Activated T-cell treated with anti-CD3 and anti-CD28 coated beads, Interleukin-2, amount 50 U/mL, for 48 hours (primary cell): ENCODE data around the gene BTBD9.

ENCODE experiments used
- DNase-seq, 2 experiments: peaks; one replicate each; pipeline ENCODE4 v3.0.0-alpha.2; 2020

BTBD9 gene

DNA sequence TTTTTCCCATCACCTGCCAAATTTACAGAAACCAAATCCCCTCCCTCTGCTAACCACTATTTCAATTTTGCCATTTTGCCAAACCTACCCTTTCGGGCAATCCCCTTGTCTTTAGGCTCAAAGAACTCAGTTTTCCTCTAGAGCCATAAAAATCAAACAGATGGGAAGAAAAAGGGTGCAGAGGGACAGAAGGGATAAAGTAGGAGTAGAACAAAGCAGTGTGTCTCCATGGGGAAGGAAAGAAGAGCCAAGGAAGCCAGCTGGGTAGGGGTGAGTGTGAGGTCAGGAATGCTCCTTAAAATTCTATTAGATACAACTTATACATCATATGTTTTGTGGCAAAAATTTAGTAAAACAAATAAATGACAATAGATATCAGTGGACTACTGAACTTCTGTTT is 316.5 kb downstream of the BTBD9 start:
- no peak for DNase-seq

DNA sequence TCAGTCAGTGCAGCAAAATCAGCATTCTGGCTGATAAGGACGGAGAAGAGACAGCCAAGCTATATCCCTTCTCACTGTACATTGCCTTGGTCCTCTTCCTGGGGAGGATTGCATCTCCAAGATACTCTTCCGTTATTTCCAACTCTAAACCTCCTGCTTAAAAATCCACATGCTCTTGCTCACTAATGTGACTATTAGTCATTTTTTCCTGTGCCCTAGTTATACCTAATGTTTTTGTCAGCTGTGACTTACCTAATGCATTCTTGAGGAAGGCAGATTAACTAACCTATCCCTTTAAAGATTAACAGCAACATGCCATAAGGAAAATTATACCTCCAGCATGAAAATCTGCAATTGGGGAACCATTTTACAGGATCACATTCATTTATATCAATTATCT is 317.6 kb downstream of the BTBD9 start:
- no peak for DNase-seq

DNA sequence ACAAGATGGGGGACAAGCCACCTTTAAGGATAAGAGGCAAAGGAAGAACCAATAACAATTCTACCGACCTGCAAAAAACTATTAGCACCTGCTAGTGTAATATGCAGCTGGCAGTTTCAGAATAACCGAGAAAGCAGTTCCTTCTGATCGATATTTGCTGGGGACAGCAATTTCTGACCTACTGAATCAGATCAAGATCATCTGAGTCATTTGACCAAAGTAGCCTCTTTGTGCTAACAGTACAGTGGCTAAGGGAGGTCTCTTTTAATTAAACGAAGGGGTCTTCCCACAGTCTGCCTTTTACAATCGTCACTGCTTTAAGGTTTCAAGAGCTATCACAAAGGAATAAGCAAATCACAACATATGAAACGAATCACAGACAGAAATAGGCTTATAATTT is 318.9 kb downstream of the BTBD9 start:
- DNase-seq = no peak

DNA sequence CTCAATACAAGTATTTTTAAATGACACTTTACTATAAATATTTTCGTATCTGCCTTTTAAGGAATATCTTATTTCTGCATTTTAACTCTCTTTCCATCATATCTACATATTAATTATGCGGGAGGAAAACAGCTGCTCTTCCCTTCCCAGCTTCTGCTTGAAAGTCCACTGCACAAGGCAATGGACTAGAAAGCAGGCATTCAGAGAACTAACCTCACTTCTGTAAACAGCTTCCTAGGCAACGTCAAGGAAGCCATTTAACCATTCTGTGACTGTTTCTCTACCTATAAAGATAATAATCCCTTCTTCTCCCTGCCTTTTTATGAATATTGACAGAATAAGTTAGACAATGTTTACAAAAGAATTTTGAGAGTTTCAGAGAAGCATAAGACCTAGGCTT is 319.4 kb downstream of the BTBD9 start:
- no peak for DNase-seq

DNA sequence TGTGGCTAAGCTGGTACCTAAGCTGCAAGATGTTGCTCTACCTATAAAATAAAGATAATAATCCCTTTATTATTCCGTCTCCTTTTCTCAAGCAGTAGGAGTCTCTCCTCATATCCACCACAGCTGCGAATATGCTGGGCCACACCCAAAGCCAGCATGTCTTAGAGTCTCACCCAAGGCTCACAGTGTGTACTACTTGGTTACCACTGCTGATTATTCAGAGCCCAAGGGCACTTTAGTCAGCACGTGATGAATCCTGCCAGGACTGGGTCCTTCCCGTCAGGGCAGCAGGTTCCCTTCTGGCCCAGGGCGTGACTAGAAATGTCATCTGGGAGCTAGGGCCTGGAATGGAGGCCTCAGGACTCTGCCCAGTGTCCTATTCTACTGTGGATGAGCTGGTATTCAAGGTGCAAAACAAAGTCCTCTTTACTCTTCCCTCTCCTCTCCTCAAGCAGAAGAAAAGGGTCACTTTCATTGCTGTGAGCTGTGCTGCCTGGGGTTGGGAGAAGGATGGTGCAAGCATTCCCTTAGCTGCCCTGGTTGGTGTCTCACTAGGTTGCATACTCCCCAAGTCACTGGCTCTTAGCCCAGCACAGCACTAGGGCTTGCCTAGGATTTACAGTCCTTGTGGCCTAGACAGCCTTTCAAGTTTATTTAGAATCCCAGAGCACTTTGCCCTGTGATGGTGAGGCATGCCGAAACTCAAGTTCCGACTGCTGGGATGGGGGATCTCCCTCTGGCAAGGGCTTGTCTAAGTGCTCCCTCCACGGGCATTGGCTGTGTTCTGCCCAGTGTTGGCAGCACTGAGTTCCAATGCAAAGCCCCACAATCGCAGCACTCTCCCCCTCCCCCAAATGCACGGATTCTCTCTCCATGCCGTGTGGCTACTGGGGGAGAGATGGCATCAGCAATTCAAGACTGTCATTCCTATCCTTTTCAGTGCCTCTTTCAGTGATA is 320.2 kb downstream of the BTBD9 start:
- DNase-seq = no peak

DNA sequence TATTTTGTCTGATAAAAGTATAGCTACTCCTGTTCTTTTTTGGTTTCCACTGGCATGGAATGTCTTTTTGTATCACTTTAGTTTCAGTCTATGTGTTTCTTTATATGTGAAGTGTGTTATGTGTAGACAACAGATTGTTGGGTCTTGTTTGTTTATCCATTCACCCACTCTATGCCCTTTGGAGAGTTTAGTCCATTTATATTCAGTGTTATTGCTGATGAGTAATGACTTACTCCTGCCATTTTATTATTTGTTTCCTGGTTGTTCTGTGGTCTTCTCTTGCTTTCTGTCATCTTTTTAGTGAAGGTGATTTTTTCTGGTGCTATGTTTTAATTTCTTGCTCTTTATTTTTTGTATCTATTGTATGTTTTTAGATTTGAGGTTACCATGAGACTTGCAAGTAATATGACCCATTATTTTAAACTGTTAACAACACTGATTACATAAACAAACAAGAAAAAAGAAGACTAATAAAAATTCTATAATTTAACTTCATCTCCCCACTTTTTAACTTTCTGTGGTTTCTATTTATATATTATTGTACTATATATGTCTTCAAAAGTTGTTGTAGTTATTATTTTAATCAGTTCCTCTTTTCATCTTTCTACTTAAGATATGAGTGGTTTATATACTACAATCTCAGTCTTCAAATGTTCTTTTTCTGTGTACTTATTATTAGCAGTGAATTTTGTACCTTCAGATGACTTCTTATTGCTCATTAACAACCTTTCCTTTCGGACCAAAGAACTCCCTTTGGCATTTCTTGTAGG is 323.4 kb downstream of the BTBD9 start:
- DNase-seq = no peak

DNA sequence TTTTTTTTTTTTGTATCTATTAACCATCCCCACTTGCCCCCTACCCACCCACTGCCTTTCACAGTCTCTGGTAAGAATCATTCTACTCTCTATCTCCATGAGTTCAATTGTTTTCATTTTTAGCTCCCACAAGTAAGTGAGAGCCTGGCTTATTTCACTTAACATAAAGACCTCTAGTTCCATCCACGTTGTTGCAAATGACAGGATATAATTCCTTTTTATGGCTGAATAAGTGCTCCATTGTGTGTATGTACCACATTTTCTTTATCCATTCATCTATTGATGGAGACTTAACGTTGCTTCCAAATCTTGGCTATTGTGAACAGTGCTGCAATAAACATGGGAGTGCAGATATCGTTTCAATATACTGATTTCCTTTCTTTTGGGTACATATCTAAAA is 328.5 kb downstream of the BTBD9 start:
- DNase-seq = no peak

DNA sequence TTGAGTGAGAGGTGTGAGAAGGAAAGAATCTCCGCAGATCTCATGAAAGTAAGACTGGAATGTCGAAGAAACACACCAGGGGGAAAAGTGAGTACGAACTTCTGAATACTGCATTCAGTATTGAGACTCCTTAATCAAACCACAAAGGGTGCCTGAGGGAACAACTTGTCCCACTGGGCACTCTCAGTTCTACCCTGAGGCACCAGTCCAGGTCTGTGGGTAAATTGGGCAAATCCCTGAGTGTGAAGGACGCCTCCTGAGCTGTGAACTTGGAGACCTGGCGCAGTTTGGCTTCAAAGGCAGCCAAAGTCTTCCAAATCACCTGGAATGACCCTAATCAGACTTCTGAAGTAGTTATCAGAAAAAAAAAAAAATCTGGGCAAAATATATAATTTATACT is 329.7 kb downstream of the BTBD9 start:
- DNase-seq = no peak

DNA sequence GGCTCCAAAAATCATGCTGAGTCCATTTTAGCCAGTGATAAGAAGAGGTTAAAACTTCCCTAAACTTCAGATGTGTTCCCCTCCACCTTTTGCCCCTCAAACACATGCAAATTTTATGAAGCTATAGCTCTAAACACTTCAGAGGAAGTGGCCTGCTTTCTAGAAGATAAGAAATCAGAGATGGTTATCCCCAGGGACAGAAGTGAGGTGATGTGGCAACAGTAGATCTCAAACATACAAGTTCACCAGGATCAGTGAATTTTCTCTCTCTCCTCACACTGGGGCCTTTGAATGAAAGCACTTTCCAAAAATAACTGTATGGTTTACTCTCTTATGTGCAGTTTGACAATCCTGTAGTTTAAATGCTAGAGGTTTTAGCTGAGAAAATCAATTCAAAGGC is 332.0 kb downstream of the BTBD9 start:
- DNase-seq = no peak

DNA sequence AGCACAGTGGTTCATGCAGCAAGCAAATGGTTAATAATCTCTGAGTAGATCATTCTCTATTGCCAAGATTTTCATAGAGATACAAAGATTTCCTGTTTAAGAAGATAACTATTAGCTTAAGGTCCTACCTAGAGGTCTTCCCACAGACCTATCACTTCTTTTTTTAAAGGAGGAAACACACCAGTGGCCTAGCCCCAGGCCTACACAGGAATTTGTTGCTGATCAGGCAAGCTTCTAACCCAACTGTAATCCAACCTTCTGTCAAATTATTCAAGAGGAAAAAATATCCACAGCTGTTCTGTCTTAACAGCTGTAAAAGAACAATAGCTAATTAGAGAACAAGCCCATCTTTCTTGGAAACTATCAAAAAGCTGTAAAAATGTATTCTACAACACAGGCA is 332.8 kb downstream of the BTBD9 start:
- DNase-seq = no peak

DNA sequence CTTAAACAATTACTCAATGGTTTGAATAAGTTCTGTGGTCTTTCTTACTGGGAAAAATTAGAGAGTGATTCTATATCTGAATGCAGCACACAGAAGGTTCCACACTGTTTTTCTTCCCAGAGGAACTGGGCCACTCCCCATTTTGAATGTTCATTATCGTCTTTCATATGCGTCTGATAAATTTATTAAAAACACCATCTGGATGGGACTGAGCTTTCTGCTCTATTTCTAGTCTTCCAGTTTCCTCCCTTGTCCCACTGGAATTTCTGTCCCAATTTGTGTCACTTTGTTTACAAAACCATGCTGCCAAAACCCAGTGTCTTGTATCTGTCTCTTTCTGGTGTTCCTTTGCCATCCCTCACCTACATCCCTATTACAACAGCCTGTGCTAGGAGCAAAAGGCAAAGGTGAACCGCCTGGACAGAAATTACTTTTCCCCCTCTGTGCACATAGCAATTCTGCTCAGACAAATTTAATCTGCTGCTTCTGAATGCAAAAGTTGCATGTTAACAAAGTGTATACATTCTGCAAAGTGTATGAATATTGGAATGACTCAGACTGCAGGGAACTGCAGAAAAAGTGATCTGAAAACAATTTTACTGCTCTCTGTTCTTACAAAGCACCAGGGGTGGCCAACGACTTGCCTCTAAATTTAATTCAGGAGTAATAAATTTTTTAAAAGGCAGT is 333.6 kb downstream of the BTBD9 start:
- DNase-seq = no peak

DNA sequence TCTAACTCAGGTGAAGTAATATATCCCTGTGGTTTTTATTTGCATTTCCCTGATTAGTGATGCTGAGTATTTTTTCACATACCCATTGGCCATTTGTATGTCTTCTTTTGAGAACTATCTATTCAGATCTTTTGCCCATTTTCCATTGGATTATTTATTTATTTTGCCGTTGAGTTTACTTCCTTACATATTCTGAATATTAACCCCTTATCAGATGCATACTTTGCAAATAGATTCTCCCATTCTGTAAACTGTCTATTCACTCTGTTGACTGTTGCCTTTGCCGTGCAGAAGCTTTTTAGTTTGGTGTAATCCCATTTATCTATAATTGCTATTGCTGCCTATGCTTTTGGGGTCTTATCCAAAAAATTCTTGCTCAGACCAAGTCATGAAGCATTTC is 336.9 kb downstream of the BTBD9 start:
- no peak for DNase-seq

DNA sequence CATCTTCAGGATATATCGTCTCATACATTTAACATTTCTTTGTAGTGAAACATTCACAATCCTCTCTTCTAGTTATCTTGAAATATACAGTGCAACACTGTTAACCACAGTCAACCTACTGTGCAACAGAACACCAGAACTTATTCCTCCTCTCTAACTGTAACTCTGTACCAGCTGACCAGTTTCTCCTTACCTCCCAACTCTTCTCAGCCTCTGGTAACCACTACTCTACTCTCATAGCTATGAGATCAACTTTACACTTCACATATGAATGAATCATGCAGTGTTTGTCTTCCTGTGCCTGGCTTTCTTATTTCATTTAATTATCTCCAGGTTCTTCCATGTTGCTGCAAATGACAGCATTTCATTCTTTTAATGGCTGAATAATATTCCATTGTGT is 337.6 kb downstream of the BTBD9 start:
- DNase-seq = no peak

DNA sequence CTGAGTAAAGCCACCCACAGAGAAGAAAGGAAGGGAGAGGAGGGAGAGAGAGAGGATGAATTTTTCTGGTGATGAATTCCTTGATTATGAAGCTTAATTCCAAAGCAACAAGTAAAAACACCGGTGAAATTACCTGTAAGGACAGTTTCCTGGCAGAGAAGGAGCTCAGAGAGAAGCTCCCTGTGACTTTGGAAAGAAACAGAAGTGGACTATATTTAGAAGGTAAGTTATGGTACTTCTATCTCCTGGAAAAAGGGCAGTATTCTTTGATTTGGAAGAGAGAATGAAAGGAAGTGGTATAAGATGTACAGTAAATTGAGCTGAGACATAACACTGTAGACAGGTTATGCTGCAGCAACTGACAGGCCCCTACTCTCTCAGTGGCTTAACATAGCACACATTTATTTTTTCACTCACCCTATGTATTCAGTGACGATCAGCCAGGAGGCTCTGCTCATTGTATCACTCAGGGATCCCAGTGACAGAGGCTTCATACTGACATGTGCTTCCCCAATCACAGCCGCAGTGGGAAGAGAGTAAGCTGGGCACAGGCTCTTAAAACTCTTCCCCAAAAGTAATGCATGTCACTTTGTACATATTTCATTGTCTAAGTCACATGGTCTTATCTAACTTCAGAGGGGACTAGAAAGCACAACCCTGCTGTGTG is 349.5 kb downstream of the BTBD9 start:
- no peak for DNase-seq

DNA sequence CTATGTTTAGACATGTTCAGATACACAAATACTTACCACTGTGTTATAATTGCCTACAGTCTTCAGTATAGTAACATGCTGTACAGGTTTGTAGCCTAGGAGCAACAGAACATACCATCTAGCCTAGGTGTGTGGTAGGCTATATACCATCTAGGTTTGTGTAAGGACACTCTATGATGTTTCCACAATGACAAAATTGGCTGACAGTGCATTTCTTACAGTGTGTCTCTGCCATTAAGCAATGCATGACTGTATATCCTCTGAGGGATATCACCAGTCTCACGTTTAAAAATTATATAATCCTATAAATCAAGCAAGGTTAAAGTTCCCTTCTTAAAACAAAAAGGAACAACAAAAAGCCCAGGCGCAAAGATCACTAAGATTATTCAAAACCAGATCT is 352.2 kb downstream of the BTBD9 start:
- DNase-seq = no peak

DNA sequence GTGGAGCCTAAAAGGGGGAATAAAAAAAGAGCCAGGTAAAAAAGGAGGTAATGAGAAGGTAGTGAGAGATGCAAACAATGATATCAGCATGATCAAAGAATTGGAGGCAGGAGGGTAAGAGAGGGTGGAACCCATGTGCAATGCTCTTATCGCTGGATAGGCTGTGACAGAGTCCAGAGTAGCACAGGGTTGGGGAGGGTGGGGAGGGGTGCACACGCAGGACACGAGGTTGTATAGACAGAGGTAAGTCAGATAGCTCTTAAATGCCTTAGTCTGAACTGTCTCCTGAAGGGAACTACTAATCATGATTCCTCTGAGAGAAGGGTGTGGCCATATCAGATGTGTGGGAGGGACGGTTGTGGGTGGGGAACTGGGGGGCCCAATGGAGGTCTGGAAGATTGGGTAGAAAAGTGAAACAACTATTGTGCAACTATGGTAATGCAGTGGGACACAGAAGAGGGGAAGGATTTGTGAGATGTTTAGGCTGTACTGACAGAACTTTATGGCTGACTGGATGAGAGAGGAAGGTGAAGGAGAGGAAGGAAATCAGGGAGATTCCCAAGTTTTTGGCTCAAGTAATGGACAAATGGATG is 354.8 kb downstream of the BTBD9 start:
- no peak for DNase-seq

DNA sequence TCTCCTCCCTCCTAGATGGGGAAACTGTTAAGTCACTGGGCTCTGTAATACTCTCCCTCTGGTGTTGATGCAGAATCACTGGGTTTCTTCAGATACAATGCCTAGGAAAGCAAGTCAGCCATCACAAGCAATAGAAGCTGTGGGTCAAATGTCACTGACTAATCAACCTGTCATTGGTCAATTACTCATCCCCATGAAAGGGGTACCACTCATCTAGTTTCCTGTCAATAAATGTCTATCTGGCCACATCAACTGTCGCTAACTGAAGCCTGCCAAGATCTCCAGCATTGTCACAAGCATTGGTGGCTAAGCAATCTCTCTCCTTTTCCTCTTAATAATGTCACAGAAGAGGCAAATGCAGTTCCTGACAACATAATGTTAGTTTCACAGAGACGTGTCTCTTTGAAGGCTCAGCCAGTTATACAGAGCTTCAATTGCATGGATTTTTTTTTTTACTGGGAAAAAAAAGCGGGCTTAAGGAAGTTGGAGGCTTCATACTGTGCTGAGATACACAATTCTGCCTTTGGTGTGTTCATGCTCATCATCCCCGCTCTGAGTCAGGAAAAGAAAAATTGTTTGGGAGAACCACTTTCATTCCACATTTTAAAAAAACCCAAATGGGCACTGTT is 355.9 kb downstream of the BTBD9 start:
- DNase-seq = peak in 1 of 2 experiments; percentile 31

DNA sequence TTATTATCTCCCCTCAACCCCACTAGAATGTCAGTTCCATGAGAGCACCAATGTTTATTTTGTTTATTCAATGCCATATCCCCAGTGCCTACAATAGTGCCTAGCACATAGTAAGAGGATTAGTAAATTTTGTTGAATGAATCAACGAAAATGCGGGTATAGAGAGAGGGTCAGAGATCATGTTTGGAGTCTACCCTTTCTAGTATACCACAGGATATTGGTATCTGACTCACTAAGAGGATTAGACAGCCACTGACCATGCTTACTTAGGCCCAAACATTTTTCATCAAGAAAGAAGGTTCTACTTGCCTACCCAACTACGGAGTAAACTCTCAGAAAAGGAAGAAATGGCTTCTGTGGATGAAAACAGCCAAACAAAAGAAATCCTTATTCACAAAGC is 356.8 kb downstream of the BTBD9 start:
- DNase-seq = no peak

DNA sequence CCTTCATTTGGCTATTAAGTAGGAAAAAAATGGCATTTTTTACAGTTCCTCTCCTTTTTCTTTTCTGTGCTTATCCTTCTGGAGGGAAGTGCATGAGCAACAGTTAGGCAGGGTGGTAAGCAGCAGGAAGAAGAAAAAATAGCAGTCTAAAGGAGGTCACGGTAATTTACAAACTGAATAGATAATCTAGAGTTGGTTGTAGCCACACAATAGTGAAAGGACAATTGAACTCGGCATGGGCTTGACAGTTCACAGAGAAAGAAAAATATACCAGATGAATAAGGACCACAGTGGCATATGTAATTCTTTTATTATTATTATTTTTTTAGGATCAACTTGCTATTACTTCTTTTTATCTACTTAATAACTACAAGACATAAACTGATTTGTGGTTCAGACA is 358.6 kb downstream of the BTBD9 start:
- DNase-seq = no peak

DNA sequence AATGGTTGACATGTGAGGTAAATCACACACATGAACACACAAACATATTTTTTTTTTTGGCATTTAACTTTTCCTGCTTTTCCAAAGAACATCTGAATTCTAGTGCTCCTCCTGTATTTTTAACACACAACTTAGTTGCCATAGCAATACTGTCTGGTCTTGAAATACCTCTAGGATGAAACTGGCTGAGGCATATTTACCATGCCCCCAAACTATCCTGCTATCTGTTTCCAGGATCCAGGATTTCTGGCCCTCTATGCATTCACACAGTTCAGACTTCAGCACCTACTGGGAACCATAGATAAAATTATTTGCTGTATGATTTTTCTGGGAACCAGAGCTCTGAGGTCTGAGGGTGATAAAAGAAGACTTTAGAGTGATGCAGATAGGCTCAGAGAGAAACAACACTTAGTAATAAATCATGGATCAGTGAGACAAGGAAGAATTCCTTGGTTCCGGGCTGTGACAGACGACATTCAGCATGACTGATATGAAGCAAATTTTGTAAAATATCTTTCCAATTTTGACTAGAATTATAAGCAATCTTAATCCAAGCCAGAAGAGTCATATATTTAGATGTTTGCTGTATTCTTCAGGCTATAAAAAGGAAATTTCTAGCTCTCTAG is 359.7 kb downstream of the BTBD9 start:
- DNase-seq = no peak

DNA sequence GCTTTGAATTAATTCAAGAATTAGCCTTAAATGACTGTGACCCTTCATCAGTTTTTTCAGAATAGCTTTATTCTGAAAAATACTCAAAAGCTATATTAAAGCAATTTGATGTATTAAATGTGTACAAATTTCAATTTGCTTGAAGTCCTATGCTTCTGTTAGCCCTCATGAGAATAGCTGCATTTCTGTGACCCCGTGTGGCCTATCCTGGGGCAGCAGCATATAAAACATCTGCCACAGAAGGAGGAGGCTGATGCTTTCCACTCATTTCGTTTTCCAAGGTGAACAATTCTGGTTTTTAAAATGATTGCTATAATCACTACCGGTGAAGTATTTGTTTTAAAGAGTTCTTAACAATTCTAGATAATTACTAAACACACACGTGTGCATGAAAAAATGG is 360.3 kb downstream of the BTBD9 start:
- no peak for DNase-seq

DNA sequence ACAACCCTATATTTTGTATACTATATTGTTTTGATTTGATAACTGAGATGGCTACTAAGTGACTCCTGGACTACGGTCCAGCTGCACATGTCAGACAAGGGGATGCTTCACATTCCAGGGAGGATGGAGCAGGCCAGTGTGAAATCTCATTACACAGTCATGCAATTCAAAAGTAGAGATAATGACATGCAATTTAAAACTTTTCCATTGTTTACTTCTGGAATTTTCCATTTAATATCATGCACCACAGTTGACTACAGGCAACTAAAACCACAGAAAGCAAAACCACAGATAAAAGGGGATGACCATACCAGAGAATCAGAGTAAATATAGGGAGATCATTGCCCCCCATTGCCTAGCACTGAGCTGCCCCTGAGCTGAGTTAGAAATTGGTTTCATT is 366.4 kb downstream of the BTBD9 start:
- DNase-seq = no peak
